ENCODE measurements around the gene MACROH2A2.
"Not testable (repeated sequence)": the region's sequence is repeated elsewhere in the genome, so short reads cannot be mapped to it uniquely, and the experiment has no call there.

The MACROH2A2 gene

DNA sequence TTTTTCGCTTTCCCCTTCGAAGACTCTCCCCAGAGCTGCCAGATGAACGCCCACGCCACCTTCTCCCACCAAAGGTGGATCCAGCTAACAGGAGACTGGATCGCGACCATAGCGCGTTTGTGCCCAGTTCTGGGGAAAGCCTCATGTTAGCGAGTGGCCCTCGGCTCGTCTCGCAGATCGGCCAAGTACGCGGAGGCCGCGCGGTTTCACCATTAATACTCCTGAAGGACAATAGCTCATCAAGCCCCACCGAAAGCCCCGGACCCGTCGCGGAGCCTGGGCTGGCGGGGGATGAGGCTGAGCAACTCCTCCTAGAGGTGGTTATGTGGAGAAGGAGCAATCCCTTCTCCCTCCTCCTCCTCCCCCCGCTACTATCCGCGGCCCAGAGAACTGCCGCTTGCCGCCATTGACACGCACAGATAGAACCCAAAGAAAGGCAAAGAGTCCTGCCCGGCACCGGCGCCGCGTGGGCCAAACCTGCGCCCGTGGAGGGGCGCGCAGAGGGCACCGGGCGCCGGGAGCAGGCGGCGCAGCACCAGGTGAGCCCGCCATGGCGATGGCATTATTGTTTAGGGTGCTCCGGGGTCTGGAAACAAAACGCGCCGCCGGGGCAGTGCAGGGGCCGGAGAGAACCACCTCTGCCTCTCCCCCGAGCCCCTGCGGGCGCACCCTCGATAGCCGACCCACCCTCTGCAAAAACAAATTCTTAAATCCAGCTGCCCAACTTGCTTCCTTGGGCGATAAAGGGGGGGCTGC, at the start of gene MACROH2A2:
MACROH2A2 (plus strand) TSS at position 385 of the 756 bp plus-strand sequence. CDS start 22,813 bp downstream, outside the sequence.
- no peak for DNase-seq

DNA sequence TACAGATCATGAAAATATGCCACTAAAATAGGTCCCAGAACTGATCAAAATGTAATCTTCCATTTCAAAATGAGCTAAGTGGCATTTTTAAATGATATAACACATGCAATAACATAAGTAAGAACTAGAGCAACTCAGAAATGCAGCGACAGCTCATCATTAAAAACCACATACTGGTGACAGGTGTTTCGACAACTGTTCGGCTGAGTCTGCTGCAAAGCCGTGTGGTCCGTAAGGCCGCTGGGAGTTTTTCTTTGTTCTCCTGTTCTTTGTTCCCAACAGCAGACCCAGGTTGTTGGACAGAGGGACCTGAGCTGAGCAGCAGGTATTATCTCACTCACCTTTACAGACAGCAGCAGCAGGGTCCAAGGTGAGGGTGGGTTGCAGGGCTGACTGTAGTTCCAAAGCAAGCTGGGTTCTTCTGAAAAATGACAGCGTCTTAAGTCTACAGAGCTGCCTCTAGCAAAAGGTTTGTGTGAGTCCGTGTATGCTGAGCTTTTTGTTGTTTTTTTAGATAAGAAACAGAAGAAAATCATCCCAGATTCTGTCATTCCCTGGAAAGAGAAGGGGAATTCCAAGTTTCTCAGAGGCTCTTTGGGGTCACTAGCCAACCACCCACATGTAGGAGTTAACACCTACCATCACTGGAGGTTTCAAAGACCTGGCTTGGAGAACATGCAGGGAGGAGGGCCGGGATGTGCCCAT, 45.4 kb upstream of the MACROH2A2 start:
- no peak for DNase-seq

DNA sequence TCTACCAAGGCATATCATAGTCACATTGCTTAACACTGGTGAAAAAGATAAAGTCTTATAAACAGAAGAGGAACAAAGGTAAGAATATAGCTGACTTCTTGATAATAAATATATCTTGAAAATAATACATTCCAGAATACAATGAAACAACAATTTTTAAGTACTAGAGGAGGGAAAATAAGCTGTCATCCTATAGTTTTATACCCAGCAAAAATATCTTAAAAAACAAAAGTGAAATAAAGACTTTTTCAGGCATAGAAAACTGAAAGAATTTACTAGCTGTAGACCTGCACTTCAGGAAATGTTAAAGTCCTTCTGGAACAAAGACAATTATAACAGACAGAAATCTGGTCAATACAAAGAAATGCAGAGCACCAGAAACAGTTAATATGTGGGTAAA, 21.4 kb upstream of the MACROH2A2 start:
- DNase-seq, result no peak

DNA sequence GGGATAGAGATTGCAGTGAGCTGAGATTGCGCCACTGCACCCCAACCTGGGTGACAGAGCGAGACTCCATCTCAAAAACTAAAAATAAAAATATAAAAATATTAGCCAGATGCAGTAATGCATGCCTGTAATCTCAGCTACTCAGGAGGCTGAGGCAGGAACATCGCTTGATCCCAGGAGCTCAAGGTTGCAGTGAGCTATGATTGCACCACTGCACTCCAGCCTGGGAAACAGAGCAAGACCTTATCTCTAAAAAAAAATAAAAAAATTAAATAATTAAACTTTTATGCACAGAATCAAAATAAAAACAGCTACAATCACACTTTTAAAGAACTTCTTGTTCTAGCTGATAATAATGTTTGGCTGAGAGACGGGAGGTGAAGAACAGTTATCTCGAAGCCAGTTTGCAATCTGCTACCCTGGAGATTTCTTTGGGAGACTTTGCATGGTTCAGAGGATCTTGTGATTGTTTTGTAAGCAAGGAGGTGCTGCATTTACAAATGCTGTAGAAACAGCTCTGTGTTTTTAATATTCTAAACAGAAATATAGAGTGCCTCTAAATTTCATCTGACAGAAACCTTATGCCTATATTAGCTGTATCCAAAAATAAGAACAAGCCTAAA, 19.9 kb upstream of the MACROH2A2 start:
- DNase-seq, result no peak

DNA sequence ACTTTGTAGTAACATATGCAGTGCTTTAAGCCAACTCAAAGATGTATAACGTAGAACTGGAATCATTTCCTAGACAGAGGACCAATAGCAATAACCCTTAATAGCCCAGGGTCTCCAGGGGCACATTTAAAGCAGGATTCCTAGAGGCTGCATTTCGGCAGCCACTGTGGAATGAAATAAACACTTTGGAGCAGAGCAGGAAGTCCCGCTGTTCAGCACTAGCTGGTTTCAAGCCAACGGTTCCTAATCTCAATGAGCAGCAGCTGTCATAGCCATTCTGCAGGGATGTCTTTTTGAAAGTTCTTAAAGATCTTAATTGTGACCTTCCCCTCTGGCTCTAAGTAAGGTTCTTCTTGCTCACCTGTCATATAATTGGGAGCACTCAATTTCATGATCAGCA, 18.4 kb upstream of the MACROH2A2 start:
- DNase-seq, result no peak

DNA sequence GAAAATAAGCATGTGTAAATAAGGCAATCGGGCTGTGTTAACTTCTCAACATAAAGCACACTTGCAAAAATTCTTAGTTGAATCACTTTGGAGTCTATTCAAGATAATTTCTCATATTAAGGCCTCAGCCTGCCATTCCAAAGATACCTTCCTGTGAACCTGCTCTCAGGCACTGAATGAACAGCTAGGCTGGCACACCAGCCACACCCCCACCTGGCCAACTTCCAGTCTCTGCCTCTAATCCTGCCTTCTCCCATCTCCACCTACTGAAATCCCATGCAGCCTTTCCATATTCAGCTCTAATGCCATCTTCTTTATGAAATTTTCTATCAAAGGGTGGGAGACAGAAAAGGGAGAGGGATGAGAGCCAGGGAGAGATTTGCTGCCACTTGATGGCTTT, 17.1 kb upstream of the MACROH2A2 start:
- DNase-seq, result no peak

DNA sequence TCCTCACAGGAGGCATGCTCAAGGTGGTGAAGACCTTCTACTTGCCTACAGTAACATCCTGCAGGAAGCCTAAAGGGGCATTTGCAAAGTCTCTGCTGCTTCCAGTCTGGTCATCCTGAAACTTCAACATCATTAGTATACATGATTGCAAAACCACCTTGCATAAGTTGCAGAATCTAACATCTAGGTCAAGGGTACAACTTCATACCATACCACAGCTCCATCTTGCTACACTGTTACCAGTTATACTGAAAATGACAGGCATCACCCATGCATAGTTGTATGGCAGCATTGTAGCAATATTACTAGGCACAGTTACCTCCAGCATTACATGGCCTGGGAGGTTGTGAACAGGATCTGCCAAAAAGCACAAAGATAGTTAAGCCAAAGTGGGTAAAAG, 13.7 kb upstream of the MACROH2A2 start:
- DNase-seq, result no peak

DNA sequence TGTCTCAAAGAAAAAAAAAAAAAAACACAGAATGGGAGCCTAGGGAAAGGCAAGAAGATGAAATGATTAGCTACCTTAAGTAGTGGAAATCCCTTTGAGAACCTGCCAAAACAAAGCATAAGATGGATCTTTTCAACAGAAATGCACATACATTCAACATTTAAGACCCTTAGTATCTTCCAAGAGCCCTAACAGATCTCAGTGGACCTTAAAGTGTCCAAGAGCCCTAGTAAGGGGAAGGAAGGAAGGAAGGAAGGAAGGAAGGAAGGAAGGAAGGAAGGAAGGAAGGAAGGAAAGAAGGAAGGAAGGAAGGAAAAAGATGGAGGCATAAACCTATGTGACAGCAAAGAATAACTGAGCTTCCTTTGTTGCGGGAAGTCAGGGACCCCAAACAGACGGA, 11.6 kb upstream of the MACROH2A2 start:
- DNase-seq, result no peak

DNA sequence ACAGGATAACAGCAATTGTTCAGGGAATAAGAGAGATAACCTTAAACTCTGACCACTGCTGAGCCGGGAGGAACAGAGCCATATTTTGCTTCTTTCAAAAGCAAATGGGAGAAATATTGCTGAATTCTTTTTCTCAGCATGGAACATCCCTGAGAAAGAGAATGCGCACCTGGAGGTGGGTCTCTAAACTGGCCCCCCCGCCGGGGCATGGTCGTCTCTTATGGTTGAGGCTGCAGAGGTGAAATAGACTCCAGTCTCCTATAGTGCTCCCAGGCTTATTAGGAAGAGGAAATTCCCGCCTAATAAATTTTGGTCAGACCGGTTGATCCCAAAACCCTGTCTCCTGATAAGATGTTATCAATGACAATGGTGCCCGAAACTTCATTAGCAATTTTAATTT, 10.9 kb upstream of the MACROH2A2 start:
- not testable (repeated sequence) for DNase-seq

DNA sequence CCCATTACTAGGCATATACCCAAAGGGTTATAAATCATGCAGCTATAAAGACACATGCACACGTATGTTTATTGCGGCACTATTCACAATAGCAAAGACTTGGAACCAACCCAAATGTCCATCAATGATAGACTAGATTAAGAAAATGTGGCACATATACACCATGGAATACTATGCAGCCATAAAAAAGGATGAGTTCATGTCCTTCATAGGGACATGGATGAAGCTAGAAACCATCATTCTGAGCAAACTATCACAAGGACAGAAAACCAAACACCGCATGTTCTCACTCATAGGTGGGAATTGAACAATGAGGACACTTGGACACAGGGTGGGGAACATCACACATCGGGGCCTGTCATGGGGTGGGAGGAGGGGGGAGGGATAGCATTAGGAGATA, 5.6 kb upstream of the MACROH2A2 start:
- not testable (repeated sequence) for DNase-seq

DNA sequence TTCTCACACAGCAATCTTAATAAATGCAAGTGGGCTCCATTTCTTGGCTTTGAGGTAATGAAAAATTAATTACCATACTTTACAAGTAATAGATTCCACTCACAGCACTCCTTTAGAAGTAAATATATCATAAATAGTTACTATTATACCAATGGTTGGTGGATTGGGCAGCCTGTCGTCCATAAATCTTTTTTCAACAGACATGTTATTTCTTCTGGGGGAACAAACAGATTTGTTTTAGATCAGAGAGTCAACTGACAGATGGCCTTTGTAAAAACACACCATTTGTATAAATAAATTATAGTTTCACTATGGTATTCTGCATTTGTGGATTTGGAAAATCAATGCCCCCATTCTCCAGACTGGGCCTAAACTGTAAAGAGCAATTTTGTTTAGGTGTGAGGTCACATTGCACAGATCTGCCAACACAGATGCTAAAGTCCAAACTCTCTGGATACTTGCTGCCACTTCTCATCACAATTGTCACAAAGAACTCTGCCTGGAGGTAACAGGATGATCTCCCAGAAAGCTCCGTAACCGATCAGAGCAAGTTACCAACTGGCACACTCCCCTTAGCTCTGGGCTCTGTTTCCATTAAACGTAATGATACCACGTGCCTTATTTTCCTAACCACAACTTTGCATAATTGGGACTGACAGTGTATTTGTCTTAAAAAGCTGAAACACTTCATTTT, 4.5 kb upstream of the MACROH2A2 start:
- no peak for DNase-seq

DNA sequence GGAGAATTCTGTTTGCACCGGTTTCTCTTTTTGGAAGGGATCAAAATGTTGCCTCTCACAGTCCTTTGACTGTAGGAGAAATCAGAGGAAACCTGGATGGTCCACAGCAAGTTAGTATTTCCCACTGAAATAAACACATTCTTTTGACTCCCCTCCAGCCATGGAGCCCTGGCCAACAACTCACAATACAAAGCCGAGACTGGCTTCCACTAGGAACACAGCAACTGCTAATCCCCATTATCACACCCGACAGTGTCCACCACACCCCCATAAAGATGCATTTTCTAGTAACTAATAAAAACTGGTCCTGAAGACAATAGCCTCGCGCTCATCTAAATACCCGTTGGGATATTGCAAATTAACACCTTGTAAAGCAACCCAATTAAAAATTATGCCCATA, 798 bp upstream of the MACROH2A2 start:
- DNase-seq, result no peak

DNA sequence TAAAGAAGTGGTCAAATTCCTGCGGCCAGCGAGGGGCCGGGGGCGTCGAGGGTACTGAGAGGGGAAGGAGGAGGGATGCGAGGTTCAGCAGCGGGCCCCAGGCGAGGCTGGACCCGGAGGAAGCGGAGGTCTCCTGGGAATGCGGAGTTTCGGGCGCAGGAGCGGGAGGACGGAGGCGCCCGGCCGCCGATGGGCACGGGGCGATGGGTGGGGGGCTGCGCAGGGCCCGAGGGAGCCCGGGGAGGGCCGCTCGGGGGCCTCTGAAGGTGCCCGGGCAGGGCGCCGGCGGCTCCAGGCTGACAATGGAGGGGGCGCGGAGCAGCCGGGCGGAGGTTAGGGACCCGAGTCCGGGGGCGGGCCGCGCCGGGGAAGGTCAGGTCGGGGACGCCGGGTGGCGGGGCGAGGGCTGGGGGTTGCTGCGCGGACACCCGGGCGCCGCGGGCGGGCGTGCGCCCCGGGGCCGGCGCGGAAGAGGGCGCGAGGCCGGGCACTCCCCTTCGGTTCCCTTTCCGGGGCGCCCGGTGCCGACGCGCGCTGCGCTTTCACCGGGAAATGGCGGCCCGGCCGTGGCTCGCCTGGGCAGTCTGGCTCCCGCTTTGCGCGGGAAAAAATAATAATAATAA, 683 bp downstream of the MACROH2A2 start:
- no peak for DNase-seq

DNA sequence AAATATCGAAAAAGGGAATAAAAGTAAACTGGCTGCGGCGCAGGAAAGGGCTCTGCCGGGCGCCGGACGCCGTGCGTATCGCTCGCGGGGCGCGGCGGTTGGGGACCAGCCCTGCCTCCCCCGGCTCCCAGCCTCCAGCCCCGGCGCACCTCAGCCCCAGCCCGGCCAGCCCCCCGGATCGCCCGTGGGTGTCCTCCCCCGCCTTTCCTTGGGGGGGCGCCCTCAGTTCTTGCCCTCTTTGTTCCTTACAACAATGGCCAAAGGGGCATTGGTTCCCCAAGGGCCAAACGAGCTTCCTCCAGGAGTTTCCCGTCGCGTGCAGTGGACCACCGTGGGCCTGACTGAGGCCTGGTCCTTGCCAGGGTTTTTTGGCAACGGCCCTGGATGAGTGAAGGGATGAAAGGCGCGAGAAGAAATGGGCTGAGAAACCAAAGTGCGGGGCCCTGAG, 1.2 kb downstream of the MACROH2A2 start:
- DNase-seq, result no peak

DNA sequence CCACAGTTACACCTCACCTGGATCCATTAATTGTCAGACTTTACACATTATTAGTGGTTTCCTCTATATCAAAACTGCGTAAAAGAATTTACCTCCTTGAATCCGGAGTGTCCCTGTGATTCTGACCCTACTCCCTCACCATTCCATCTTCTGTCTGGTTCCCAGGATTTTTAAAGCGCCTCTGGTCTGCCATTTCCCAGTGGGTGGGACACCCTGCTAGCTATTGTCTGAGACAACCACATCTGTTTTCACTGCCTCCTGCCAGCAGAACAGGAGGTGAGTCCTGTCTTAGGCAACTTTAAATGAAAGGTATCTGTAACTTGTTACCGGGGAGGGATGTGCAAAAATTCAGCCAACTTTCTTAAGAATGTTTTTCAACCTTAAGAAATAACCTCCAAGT, 2.3 kb downstream of the MACROH2A2 start:
- no peak for DNase-seq

DNA sequence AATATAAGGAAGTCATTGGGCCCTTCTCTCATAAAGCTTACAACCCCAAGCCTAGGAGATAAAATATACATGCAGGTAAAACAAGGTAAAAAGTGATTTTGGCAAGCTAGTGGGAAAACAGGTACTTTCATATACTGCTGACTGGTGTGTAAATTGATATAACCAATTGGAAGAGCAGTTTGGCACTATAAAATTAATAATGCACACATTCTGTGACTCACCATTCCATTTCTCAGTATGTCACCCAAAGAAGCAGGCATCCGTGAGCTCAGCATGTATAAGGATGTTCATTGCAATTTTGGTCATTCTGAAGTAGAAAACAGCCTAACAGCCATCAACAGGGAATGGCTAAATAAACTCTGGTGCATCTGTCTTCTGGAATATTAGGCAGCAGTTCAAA, 2.9 kb downstream of the MACROH2A2 start:
- no peak for DNase-seq

DNA sequence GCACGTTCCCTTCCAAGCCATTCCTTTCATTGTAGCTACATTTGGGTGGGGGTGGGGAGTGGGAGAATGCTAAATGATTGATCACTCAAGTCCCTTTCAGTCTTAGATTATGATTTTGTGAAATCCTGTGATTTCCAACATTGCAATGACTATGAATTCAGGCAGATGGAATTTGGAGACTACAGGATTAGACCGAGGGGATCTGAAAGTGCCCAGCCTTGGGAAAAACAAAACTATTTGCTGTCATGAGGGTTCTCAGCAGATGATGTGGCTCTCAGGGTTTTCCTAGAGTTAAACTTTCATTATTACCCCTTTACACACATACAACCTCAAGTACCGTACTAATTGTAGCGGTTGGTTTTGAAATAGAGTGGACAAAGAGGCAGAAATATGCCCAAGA, 4.7 kb downstream of the MACROH2A2 start:
- no peak for DNase-seq

DNA sequence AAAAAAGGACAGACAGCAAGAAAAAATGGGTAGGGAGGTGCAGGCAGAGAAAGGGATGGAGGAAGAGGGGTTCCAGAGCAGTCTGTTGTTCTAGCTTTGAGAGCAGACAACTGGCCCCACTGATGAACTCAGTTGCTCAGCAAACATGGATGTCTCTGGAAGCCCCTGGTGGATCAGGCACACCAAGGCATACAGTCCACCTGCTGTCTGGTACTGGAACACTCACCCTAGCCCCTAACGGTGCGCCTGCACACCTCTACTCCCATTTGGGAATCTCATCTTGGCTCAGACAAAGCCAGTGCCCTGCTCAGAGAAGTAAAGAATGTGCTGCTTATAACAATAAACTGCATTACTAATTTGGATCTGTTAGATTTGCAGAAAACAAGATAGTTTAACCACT, 7.7 kb downstream of the MACROH2A2 start:
- DNase-seq, result no peak

DNA sequence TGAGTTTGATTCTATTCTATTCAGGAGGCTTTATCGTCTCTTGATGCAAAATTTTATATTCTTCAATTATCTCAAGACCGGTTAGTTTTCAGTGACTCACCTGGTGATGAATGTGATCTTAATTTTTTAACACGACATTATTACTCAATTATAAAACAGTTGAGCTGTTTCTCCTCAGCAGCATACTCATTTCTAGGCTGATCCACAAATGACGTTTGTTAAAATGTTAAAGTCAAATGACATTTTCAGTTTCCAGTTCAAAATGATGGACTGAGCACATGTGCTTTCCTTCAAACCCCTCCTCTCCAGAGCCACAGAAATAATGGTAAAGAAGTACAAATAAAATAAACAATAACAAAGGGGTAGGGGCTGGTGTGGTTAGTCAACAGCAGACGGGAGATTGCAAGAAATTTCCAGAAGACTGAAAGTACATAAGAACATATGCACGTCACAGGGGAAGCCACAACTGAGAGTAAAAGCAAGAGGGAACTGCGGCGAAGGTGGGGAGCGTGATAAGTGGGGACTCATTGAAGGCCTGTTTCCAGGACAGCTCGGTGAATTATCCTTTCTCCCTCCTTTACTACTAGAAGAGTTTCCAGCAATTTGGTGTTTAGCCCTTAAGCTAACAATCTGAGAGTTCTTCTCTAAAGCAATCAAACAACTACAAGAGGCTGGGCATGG, 10.9 kb downstream of the MACROH2A2 start:
- DNase-seq, result no peak

DNA sequence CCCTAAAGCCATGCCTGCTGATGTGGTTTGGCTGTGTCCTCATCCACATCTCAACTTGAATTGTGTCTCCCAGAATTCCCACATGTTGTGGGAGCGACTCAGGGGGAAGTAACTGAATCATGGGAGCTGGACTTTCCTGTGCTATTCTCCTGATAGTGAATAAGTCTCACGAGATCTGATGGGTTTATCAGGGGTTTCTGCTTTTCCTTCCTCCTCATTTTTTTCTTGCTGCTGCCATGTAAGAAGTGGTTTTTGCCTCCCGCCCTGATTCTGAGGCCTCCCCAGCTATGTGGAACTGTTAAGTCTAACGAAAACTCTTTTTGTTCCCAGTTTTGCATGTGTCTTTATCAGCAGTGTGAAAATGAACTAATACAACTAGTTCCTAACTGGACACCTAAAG, 11.8 kb downstream of the MACROH2A2 start:
- DNase-seq, result no peak

DNA sequence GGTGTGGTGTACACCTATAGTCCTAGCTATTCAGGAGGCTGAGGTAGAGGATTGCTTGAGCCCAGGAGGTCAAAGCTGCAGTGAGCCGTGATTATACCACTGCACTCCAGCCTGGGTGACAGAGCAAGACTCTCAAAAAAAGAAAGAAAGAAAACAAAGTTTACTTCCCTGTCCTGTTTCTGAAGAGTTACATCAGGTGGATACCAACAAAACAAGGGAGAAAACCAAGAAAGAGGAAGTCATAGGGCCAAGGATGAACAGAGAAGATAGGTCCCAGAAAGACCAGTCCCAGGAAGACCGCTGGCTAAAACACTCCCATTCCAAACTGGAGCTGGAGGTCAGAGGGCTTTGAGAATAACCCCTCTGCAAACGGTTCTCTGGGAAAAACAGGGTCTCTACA, 13.5 kb downstream of the MACROH2A2 start:
- DNase-seq, result no peak

DNA sequence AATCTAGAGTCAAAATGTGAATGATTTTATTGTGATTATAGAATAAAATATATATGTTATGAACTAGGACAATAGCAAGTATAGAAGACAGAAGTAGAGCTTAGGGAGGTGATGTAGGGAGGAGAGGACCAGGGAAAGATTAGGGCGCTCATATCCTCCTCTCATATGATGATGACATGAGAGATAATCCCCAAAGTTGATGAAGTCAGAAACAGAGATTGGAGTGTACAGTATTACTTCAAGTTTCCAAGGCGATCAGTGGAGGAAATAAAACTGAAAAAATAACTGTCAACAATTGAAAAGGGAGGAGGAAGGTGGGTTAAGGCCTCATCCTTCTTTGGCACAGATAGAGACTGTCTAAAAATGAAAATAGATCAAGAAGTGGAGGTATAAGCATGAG, 14.9 kb downstream of the MACROH2A2 start:
- DNase-seq, result no peak
